ENCODE data around the gene ZFP36L1. TPM values are rescaled to one million over a fixed set of nuclear protein-coding genes. Genes with fewer than 3 reads are reported as not detected.
A peak's percentile ranks its signal among the peaks of the same experiment; 100 is the strongest.

The ZFP36L1 gene
- total RNA-seq, 1 experiment from 2014 or later: 11.0 TPM

- Histone ChIP-seq H3K27me3 (replicated peaks) (no peaks in the 10 kb centered on the region), H3K36me3 (no peaks in the 10 kb centered on the region), H3K4me1 (replicated peaks) (peaks cover 41% of the 10 kb centered on the region), H3K9me3 (replicated peaks) (no peaks in the 10 kb centered on the region), H3K4me3 (no peak overlapping the region), H3K27ac (no peak overlapping the region)
- no peak for DNase-seq (ENCODE audit: low read depth in 1 of 2, low spot score in 2 of 2)
These were observed 17.6 kb upstream of the ZFP36L1 start for GRCh38 chr14:68810173-68811153.

DNA sequence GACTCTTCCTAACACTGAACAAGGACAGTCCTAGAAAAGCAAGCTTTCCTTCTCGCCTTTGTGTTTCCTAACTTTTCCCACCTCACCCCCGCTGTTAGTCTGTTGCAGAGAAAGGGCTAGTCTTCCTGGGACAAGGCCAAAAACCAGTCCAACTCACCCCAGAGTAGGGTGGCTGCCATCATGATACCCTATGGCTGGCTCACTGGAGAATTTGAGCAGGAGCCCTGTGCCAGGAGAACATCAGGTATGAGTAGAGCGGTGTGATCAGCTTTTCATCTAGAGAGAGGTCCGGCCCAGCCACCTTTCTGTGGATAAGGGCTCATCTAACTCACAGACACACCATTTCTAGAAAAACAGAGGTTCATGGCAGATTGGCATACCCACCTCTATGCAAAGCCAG is 16.7 kb upstream of the ZFP36L1 start:
- Histone ChIP-seq H3K4me1 (replicated peaks) (peaks cover 37% of the 10 kb centered on the region), H3K9me3 (replicated peaks) (0 out of 2 replicates have a peak, but pooled peaks cover 4% of the 10 kb centered on the region), H3K36me3 (no peaks in the 10 kb centered on the region), H3K4me3 (no peak overlapping the region), H3K27ac (no peak overlapping the region), H3K27me3 (replicated peaks) (no peaks in the 10 kb centered on the region)
- peak in 1 of 2 experiments; percentile 24 for DNase-seq (ENCODE audit: low read depth in 1 of 2, low spot score in 2 of 2)

- no peak overlapping the region for H3K27ac ChIP-seq
- H3K4me1 ChIP-seq (replicated peaks): peaks cover 30% of the 10 kb centered on the region
- no peak overlapping the region for H3K4me3 ChIP-seq
- DNase-seq (ENCODE audit: low read depth in 1 of 2, low spot score in 2 of 2): peak in 1 of 2 experiments; percentile 26
- H3K27me3 ChIP-seq (replicated peaks): no peaks in the 10 kb centered on the region
- 0 out of 2 replicates have a peak, but pooled peaks cover 5% of the 10 kb centered on the region for H3K9me3 ChIP-seq (replicated peaks)
- no peaks in the 10 kb centered on the region for H3K36me3 ChIP-seq
These were observed 16.0 kb upstream of the ZFP36L1 start for GRCh38 chr14:68808696-68809480.

DNA sequence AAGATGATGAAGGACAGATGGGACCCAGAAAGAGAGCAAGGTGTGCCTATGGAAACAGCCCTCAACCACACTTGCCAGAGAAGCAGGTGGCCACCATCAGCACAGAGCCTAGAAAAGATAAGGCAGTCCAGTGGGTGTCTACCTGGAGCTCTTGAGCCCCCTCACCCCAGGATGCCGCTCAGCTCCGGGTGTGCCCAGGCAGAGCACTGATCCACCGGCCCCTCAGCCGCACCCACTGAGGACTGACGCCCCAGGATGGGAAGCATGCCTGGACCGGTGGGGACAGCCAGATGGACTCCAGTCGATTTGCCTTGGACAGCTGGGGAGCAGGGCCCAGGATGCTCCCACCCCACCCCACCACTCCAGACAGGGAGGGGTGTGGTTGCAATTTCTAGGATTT is 15.1 kb upstream of the ZFP36L1 start:
- Histone ChIP-seq H3K4me1 (replicated peaks) (peaks cover 22% of the 10 kb centered on the region), H3K36me3 (no peaks in the 10 kb centered on the region), H3K27me3 (replicated peaks) (no peaks in the 10 kb centered on the region), H3K27ac (no peak overlapping the region), H3K4me3 (no peak overlapping the region), H3K9me3 (replicated peaks) (0 out of 2 replicates have a peak, but pooled peaks cover 5% of the 10 kb centered on the region)
- peak in 1 of 2 experiments; percentile 30 for DNase-seq (ENCODE audit: low read depth in 1 of 2, low spot score in 2 of 2)

- H3K4me1 ChIP-seq (replicated peaks): peaks cover 22% of the 10 kb centered on the region
- no peak overlapping the region for H3K27ac ChIP-seq
- no peaks in the 10 kb centered on the region for H3K27me3 ChIP-seq (replicated peaks)
- H3K36me3 ChIP-seq: no peaks in the 10 kb centered on the region
- peak; percentile 61 to 75 for DNase-seq (ENCODE audit: low read depth in 1 of 2, low spot score in 2 of 2)
- no peak overlapping the region for H3K4me3 ChIP-seq
- peaks cover 6% of the 10 kb centered on the region; the same call in 1 of the 2 replicates for H3K9me3 ChIP-seq (replicated peaks)
These were observed 14.3 kb upstream of the ZFP36L1 start for GRCh38 chr14:68807148-68807600.

GRCh38 chr14:68806526-68807147 is 13.8 kb upstream of the ZFP36L1 start:
- Histone ChIP-seq H3K27ac (no peak overlapping the region), H3K27me3 (replicated peaks) (no peaks in the 10 kb centered on the region), H3K36me3 (no peaks in the 10 kb centered on the region), H3K4me1 (replicated peaks) (peaks cover 22% of the 10 kb centered on the region), H3K9me3 (replicated peaks) (peaks cover 11% of the 10 kb centered on the region), H3K4me3 (no peak overlapping the region)
- peak in 1 of 2 experiments; percentile 23 for DNase-seq (ENCODE audit: low read depth in 1 of 2, low spot score in 2 of 2)

- Histone ChIP-seq H3K4me3 (no peak overlapping the region), H3K27me3 (replicated peaks) (no peaks in the 10 kb centered on the region), H3K27ac (no peak overlapping the region), H3K36me3 (no peaks in the 10 kb centered on the region), H3K9me3 (replicated peaks) (peaks cover 13% of the 10 kb centered on the region), H3K4me1 (replicated peaks) (peaks cover 24% of the 10 kb centered on the region)
- peak in 1 of 2 experiments; percentile 10 for DNase-seq (ENCODE audit: low read depth in 1 of 2, low spot score in 2 of 2)
These were observed 12.5 kb upstream of the ZFP36L1 start for GRCh38 chr14:68805414-68805813.

DNA sequence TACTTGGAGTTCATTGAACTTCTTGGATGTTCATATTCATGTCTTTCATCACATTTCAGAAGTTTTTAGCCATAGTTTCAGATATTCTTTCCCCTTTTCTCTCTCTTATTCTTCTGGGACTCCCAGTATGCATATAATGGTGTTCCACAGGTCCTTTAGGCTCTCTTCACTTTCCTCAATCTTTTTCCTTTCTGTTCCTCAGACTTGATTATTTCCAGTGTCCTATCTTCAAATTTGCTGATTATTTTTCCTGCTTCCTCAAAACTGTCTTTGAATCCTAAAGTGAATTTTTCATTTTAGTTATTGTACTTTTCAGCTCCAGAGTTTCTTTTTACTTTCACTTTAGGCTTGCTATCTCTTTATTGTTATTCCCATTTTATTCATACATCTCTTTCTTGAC is 8.8 kb upstream of the ZFP36L1 start:
- Histone ChIP-seq H3K27me3 (replicated peaks) (no peaks in the 10 kb centered on the region), H3K36me3 (no peaks in the 10 kb centered on the region), H3K4me3 (no peak overlapping the region), H3K9me3 (replicated peaks) (peaks cover 13% of the 10 kb centered on the region), H3K27ac (no peak overlapping the region), H3K4me1 (replicated peaks) (peaks cover 13% of the 10 kb centered on the region)
- DNase-seq (ENCODE audit: low read depth in 1 of 2, low spot score in 2 of 2): no peak

GRCh38 chr14:68800953-68801352 is 8.1 kb upstream of the ZFP36L1 start:
- peaks cover 13% of the 10 kb centered on the region for H3K9me3 ChIP-seq (replicated peaks)
- peaks cover 16% of the 10 kb centered on the region for H3K4me1 ChIP-seq (replicated peaks)
- no peaks in the 10 kb centered on the region for H3K36me3 ChIP-seq
- no peak overlapping the region for H3K4me3 ChIP-seq
- no peaks in the 10 kb centered on the region for H3K27me3 ChIP-seq (replicated peaks)
- no peak for DNase-seq (ENCODE audit: low read depth in 1 of 2, low spot score in 2 of 2)
- H3K27ac ChIP-seq: no peak overlapping the region; the same call in 1 of the 2 replicates

DNA sequence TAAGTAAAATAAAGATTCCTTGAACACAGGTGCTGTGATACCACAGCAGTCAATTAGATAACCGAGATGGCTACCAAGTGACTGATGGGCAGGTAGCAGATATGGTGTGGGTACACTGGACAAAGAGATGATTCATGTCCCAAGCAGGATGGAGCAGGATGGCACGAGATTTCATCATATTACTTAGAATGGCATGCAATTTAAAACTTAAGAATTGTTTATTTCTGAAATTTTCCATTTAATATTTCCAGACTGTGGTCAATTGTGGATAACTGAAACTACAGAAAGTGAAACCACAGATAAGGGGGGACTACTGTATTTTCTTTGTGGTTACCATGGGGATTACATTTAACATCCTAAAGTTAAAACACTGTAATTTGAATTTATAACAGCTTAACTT is 7.5 kb upstream of the ZFP36L1 start:
- no peak for DNase-seq (ENCODE audit: low read depth in 1 of 2, low spot score in 2 of 2)
- Histone ChIP-seq H3K27ac (no peak overlapping the region; the same call in 1 of the 2 replicates), H3K9me3 (replicated peaks) (peaks cover 13% of the 10 kb centered on the region), H3K4me1 (replicated peaks) (peaks cover 16% of the 10 kb centered on the region), H3K27me3 (replicated peaks) (no peaks in the 10 kb centered on the region), H3K36me3 (no peaks in the 10 kb centered on the region), H3K4me3 (no peak overlapping the region)

- no peaks in the 10 kb centered on the region for H3K27me3 ChIP-seq (replicated peaks)
- no peaks in the 10 kb centered on the region for H3K36me3 ChIP-seq
- H3K4me3 ChIP-seq: no peak overlapping the region
- DNase-seq (ENCODE audit: low read depth in 1 of 2, low spot score in 2 of 2): no peak
- peaks cover 23% of the 10 kb centered on the region for H3K4me1 ChIP-seq (replicated peaks)
- H3K9me3 ChIP-seq (replicated peaks): peaks cover 8% of the 10 kb centered on the region
- no peak overlapping the region for H3K27ac ChIP-seq
These were observed 5.8 kb upstream of the ZFP36L1 start for GRCh38 chr14:68798621-68799020.

GRCh38 chr14:68797121-68797670 is 4.3 kb upstream of the ZFP36L1 start:
- H3K4me3 ChIP-seq: no peak overlapping the region
- H3K36me3 ChIP-seq: no peaks in the 10 kb centered on the region; the same call in 1 of the 2 replicates
- H3K27me3 ChIP-seq (replicated peaks): no peaks in the 10 kb centered on the region
- no peak overlapping the region for H3K27ac ChIP-seq
- peaks cover 8% of the 10 kb centered on the region for H3K9me3 ChIP-seq (replicated peaks)
- peak in 1 of 2 experiments; percentile 19 for DNase-seq (ENCODE audit: low read depth in 1 of 2, low spot score in 2 of 2)
- peaks cover 23% of the 10 kb centered on the region for H3K4me1 ChIP-seq (replicated peaks)

Measured in SJSA1 (cell line).